ENCODE results near the gene SIGLEC8. TPM values are rescaled to one million over a fixed set of nuclear protein-coding genes. Genes with fewer than 3 reads are reported as not detected.

Gene SIGLEC8
- total and polyA plus RNA-seq, 9 of the 15 experiments (the other 6 are each of a cell fraction or from before 2014, with no cell fraction given): 0.04 to 0.65 (median 0.39) TPM

GRCh38 chr19:51507192-51507591 lies 48.9 kb upstream of the SIGLEC8 start (continued):
- TF ChIP-seq ZBTB40 (IDR thresholded peaks at IDR 0.05) (no peak), ZBTB40 (CRISPR knock-in tag; IDR thresholded peaks at IDR 0.05) (no peak), MYNN (IDR thresholded peaks at IDR 0.05) (no peak), MYNN (CRISPR knock-in tag; IDR thresholded peaks at IDR 0.05) (no peak), ZHX1 (conservative IDR thresholded peaks at IDR 0.05; ENCODE audit: low read length) (no peak), ZNF79 (CRISPR knock-in tag; IDR thresholded peaks at IDR 0.05; ENCODE audit: low read depth) (no peak), ZFP36 (IDR thresholded peaks at IDR 0.05; ENCODE audit: low read depth, low read length, partially characterized antibody) (peak; percentile 93), ZNF398 (CRISPR knock-in tag; IDR thresholded peaks at IDR 0.05) (0 out of 2 replicates have a peak, but pooled peaks have one; percentile 22), FOS (IDR thresholded peaks at IDR 0.05; ENCODE audit: extremely low read depth, insufficient read length) (no peak), GATAD2A (IDR thresholded peaks at IDR 0.05) (no peak), DLX4 (CRISPR knock-in tag; IDR thresholded peaks at IDR 0.05) (no peak), ZNF354B (CRISPR knock-in tag; IDR thresholded peaks at IDR 0.05) (no peak), ZNF511 (CRISPR knock-in tag; IDR thresholded peaks at IDR 0.05) (no peak), CC2D1A (IDR thresholded peaks at IDR 0.05) (no peak), SNRNP70 (optimal IDR thresholded peaks at IDR 0.05; ENCODE audit: low read depth, low read length) (no peak), ZNF431 (CRISPR knock-in tag; IDR thresholded peaks at IDR 0.05) (no peak)

Measured in K562 (cell line).